Neural cell (in vitro differentiated cells): Measurements from ENCODE around the gene GALNT16. TPM values are rescaled to one million over a fixed set of nuclear protein-coding genes. Genes with fewer than 3 reads are reported as not detected.

Source experiments
- H2AFZ ChIP-seq: fragments of 200-600, 300-800 bp; sonication (generic), shearing (Covaris generic); 2 replicates; pipeline ENCODE4 v1.6.0; 2014; ENCODE audit warnings: low read depth, mild to moderate bottlenecking, antibody characterized with exemption, low read length, moderate library complexity
- H3F3A ChIP-seq: fragments of 200-600 bp; shearing (Covaris generic); 2 replicates; pipeline ENCODE4 v1.6.1; 2016; ENCODE audit warnings: mild to moderate bottlenecking, moderate library complexity, mixed read lengths, antibody characterized with exemption, low read length; ENCODE audit not compliant: insufficient read depth, poor library complexity, severe bottlenecking
- H3K27ac ChIP-seq: fragments of 200-600, 300-800 bp; sonication (generic), shearing (Covaris generic); 2 replicates; pipeline ENCODE4 v1.5.1; 2014; ENCODE audit warnings: mild to moderate bottlenecking, low read length, moderate library complexity
- H3K27me3 ChIP-seq: fragments of 300-800, 200-600 bp; sonication (generic), shearing (Covaris generic); 2 replicates; pipeline ENCODE4 v1.6.0; 2014; ENCODE audit warnings: mild to moderate bottlenecking, low read depth, low read length, moderate library complexity; ENCODE audit not compliant: insufficient read depth
- H3K36me3 ChIP-seq: fragments of 300-800, 200-600 bp; sonication (generic), shearing (Covaris generic); 2 replicates; pipeline ENCODE4 v1.5.1; 2014; ENCODE audit warnings: mild to moderate bottlenecking, antibody characterized with exemption, low read length, moderate library complexity; ENCODE audit not compliant: insufficient read depth
- H3K4me2 ChIP-seq: fragments of 300-800, 200-600 bp; sonication (generic), shearing (Covaris generic); 2 replicates; pipeline ENCODE4 v1.6.0; 2014; ENCODE audit warnings: mild to moderate bottlenecking, low read length
- H3K4me3 ChIP-seq: fragments of 300-800, 200-600 bp; sonication (generic), shearing (Covaris generic); 2 replicates; pipeline ENCODE4 v1.5.1; 2014; ENCODE audit warnings: mild to moderate bottlenecking, low read length, moderate library complexity
- H3K79me2 ChIP-seq: fragments of 200-600 bp; shearing (Covaris generic); replicated peaks from 2 replicates; pipeline ENCODE4 v1.6.0; 2014; ENCODE audit warnings: mild to moderate bottlenecking, low read length, moderate library complexity; ENCODE audit not compliant: insufficient read depth
- H3K9ac ChIP-seq: fragments of 300-800, 200-600 bp; sonication (generic), shearing (Covaris generic); 2 replicates; pipeline ENCODE4 v1.6.1; 2016; ENCODE audit warnings: mild to moderate bottlenecking, low read length, mixed read lengths
- H3K9me2 ChIP-seq: fragments of 200-600 bp; shearing (Covaris generic); 2 replicates; pipeline ENCODE4 v1.6.1; 2016; ENCODE audit warnings: mild to moderate bottlenecking, low read length, mixed read lengths; ENCODE audit not compliant: insufficient read depth
- H3K9me3 ChIP-seq: fragments of 200-600, 300-800 bp; sonication (generic), shearing (Covaris generic); 2 replicates; pipeline ENCODE4 v1.6.1; 2016; ENCODE audit warnings: mild to moderate bottlenecking, mixed run types, low read length, moderate library complexity, mixed read lengths
- H4K20me1 ChIP-seq: fragments of 200-600 bp; shearing (Covaris generic); 2 replicates; pipeline ENCODE4 v1.6.1; 2016; ENCODE audit warnings: mild to moderate bottlenecking, mixed run types; ENCODE audit not compliant: insufficient read depth
- CTCF ChIP-seq: fragments of 450-650 bp; IDR thresholded peaks from 2 replicates; pipeline ENCODE4 v1.5.1; 2014; ENCODE audit warnings: antibody characterized with exemption, mild to moderate bottlenecking, moderate library complexity; ENCODE audit not compliant: poor library complexity, severe bottlenecking
- EP300 ChIP-seq: fragments of 450-650 bp; conservative IDR thresholded peaks from 2 replicates; pipeline ENCODE4 v1.6.1; 2014; ENCODE audit warnings: antibody characterized with exemption, mild to moderate bottlenecking, moderate library complexity; ENCODE audit not compliant: poor library complexity, severe bottlenecking
- EZH2 ChIP-seq: fragments of 200-600, 300-800 bp; shearing (Covaris generic), sonication (generic); IDR thresholded peaks from 2 replicates; pipeline ENCODE4 v1.6.1; 2014; ENCODE audit warnings: antibody characterized with exemption, low read length, borderline replicate concordance, mild to moderate bottlenecking; ENCODE audit not compliant: insufficient read depth, poor library complexity, severe bottlenecking
- MXI1 ChIP-seq: fragments of 450-650 bp; conservative IDR thresholded peaks from 2 replicates; pipeline ENCODE4 v1.6.1; 2014; ENCODE audit warnings: antibody characterized with exemption, mild to moderate bottlenecking; ENCODE audit not compliant: poor library complexity, severe bottlenecking
- POLR2AphosphoS5 ChIP-seq: IDR thresholded peaks from 2 replicates; pipeline ENCODE4 v1.6.1; 2012
- RAD21 ChIP-seq: fragments of 450-650 bp; conservative IDR thresholded peaks from 2 replicates; pipeline ENCODE4 v1.6.1; 2014; ENCODE audit warnings: antibody characterized with exemption, mild to moderate bottlenecking, moderate library complexity
- REST ChIP-seq: IDR thresholded peaks from 2 replicates; pipeline ENCODE4 v1.6.1; 2012; ENCODE audit warnings: borderline replicate concordance
- SMC3 ChIP-seq: fragments of 450-650 bp; conservative IDR thresholded peaks from 2 replicates; pipeline ENCODE4 v1.6.1; 2014; ENCODE audit warnings: antibody characterized with exemption, mild to moderate bottlenecking, moderate library complexity; ENCODE audit not compliant: poor library complexity
- TAF1 ChIP-seq: IDR thresholded peaks from 2 replicates; pipeline ENCODE4 v1.6.1; 2012; ENCODE audit warnings: low read depth
- polyA plus RNA-seq: library from polyadenylated mRNA; depleted of rRNA; stranded (reverse); fragments of >200 nt; gene quantifications from 2 replicates; pipeline ENCODE4 v1.2.3, GENCODE V29; 2014

The GALNT16 gene
- polyA plus RNA-seq, 1 donor from 2014 or later = 23.8 TPM

- H3K79me2 ChIP-seq = no peaks in the 10 kb centered on the region
- no peak overlapping the region for H2AFZ ChIP-seq
- H3F3A ChIP-seq = no peaks in the 10 kb centered on the region
- H3K27ac ChIP-seq = no peak overlapping the region
- H3K4me2 ChIP-seq = no peak overlapping the region
- no peaks in the 10 kb centered on the region for H3K27me3 ChIP-seq
- H3K9me3 ChIP-seq = no peaks in the 10 kb centered on the region
- H3K9ac ChIP-seq = no peak overlapping the region
- no peak overlapping the region for H3K4me3 ChIP-seq
- no peaks in the 10 kb centered on the region for H3K36me3 ChIP-seq
- TF ChIP-seq EP300 (no peak), CTCF (no peak), MXI1 (no peak), REST (no peak), POLR2AphosphoS5 (no peak), TAF1 (no peak), SMC3 (no peak), RAD21 (no peak), EZH2 (no peak)
- H3K9me2 ChIP-seq = no peaks in the 10 kb centered on the region
- H4K20me1 ChIP-seq = no peaks in the 10 kb centered on the region
Observed at GRCh38 chr14:69325646-69326265, 65.8 kb downstream of the GALNT16 start.

GRCh38 chr14:69326611-69327010 lies 66.7 kb downstream of the GALNT16 start:
- H3K36me3 ChIP-seq = no peaks in the 10 kb centered on the region
- no peak overlapping the region for H3K4me3 ChIP-seq
- H2AFZ ChIP-seq = no peak overlapping the region
- no peak overlapping the region for H3K9ac ChIP-seq
- H3K9me2 ChIP-seq = no peaks in the 10 kb centered on the region
- H3F3A ChIP-seq = no peaks in the 10 kb centered on the region
- TF ChIP-seq RAD21 = no peak
- no peak for TF ChIP-seq SMC3
- no peak for TF ChIP-seq REST
- TF ChIP-seq EZH2 = no peak
- TF ChIP-seq POLR2AphosphoS5 = no peak
- no peak for TF ChIP-seq EP300
- TF ChIP-seq CTCF = no peak
- TF ChIP-seq MXI1 = no peak
- no peak for TF ChIP-seq TAF1
- H3K9me3 ChIP-seq = no peaks in the 10 kb centered on the region
- no peak overlapping the region for H3K27ac ChIP-seq
- no peak overlapping the region for H3K4me2 ChIP-seq
- no peaks in the 10 kb centered on the region for H3K27me3 ChIP-seq
- H4K20me1 ChIP-seq = no peaks in the 10 kb centered on the region
- no peaks in the 10 kb centered on the region for H3K79me2 ChIP-seq
